BJ (cell line): ENCODE data around the gene PPP6R3. TPM values are rescaled to one million over a fixed set of nuclear protein-coding genes. Genes with fewer than 3 reads are reported as not detected.
A peak's percentile ranks its signal among the peaks of the same experiment; 100 is the strongest.
"Not testable (repeated sequence)": the region's sequence is repeated elsewhere in the genome, so short reads cannot be mapped to it uniquely, and the experiment has no call there.

ENCODE experiments used
- CTCF ChIA-PET: fragments of 350-600 bp; formaldehyde crosslinking; extraction: SDS; loops from one replicate; lab custom pipeline; 2021; ENCODE audit warnings: antibody characterized with exemption, inconsistent platforms; lab: Yijun Ruan, JAX
- POLR2A ChIA-PET: fragments of 300-600 bp; sonication (Branson Sonifier 250); formaldehyde crosslinking; extraction: SDS; loops from one replicate; lab custom pipeline; 2021; ENCODE audit warnings: antibody characterized with exemption; lab: Charles Lee
- DNase-seq: peaks from one replicate; pipeline ENCODE4 v3.0.0-alpha.2; 2011; ENCODE audit warnings: low read depth
- H3K27me3 ChIP-seq: 2 replicates; pipeline ENCODE4 v1.6.0; 2011; ENCODE audit warnings: low read length; ENCODE audit not compliant: control insufficient read depth, insufficient read depth
- H3K36me3 ChIP-seq: 2 replicates; pipeline ENCODE4 v1.5.1; 2011; ENCODE audit warnings: low read length; ENCODE audit not compliant: control insufficient read depth, insufficient read depth
- H3K4me3 ChIP-seq: 2 replicates; pipeline ENCODE4 v1.5.1; 2011; ENCODE audit warnings: low read depth, mild to moderate bottlenecking, control low read depth, low read length
- polyA plus RNA-seq: library from polyadenylated mRNA; depleted of rRNA; stranded (reverse); fragments of >200 nt; gene quantifications from 2 replicates; pipeline ENCODE4 v1.2.3, GENCODE V29; 2011
- TF ChIP-seq, protein P1 (sequence below): IDR thresholded peaks from 2 replicates; pipeline ENCODE4 v1.5.1; 2011; ENCODE audit warnings: low read depth, mild to moderate bottlenecking, control low read depth, inconsistent platforms, low read length, moderate library complexity; ENCODE audit not compliant: insufficient read depth

PPP6R3 gene
- polyA plus RNA-seq, 1 experiment: 31.6 TPM

DNA sequence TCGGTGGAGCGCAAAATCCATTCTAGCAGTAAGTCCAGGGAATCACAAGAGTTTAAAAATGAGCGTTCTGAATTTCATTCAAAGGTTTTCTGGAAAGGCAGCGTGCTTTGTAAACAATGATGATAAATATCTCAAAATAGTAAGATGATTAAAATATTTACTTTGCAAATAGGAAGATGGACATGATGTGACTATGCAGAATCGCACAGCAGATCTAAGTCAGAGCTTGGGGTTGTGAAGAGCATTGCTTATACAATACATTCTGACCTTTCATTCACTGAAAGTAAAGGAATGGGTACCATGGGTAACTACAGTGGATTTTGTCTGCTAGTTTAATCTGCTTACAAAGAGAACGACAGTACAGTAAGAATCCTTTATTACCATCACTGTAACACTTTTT lies 77.5 kb downstream of the PPP6R3 start:
- Histone ChIP-seq H3K27me3 (no peaks in the 10 kb centered on the region), H3K4me3 (no peak overlapping the region), H3K36me3 (peaks cover 8% of the 10 kb centered on the region; the same call in 1 of the 2 replicates)
- POLR2A ChIA-PET: no interaction called here
- TF ChIP-seq, protein P1, sequence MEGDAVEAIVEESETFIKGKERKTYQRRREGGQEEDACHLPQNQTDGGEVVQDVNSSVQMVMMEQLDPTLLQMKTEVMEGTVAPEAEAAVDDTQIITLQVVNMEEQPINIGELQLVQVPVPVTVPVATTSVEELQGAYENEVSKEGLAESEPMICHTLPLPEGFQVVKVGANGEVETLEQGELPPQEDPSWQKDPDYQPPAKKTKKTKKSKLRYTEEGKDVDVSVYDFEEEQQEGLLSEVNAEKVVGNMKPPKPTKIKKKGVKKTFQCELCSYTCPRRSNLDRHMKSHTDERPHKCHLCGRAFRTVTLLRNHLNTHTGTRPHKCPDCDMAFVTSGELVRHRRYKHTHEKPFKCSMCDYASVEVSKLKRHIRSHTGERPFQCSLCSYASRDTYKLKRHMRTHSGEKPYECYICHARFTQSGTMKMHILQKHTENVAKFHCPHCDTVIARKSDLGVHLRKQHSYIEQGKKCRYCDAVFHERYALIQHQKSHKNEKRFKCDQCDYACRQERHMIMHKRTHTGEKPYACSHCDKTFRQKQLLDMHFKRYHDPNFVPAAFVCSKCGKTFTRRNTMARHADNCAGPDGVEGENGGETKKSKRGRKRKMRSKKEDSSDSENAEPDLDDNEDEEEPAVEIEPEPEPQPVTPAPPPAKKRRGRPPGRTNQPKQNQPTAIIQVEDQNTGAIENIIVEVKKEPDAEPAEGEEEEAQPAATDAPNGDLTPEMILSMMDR: no peak
- no peak for DNase-seq
- CTCF ChIA-PET: no interaction called here

DNA sequence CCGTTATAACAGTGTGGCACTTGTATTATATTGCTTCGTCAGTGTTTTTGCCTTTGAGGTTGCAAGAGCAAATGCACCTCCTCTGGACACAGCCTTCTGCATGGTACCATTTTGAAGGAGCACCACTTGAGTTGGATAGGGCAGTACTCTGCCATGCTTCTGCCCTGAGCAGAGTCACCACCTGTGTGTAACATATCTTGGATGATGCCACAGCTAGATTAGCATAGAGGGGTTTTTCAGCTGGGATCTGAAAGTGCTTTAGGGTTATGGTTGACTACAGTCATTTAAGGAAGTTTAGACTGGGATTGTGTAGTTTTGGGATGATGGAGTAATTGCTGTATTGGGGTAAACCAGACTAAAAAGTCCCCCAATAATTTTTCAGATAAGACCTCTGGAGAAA lies 78.8 kb downstream of the PPP6R3 start:
- TF ChIP-seq, protein P1: no peak
- Histone ChIP-seq H3K27me3 (no peaks in the 10 kb centered on the region), H3K36me3 (peaks cover 8% of the 10 kb centered on the region; the same call in 1 of the 2 replicates), H3K4me3 (no peak overlapping the region)
- ChIA-PET POLR2A (no interaction called here), CTCF (no interaction called here)
- no peak for DNase-seq

DNA sequence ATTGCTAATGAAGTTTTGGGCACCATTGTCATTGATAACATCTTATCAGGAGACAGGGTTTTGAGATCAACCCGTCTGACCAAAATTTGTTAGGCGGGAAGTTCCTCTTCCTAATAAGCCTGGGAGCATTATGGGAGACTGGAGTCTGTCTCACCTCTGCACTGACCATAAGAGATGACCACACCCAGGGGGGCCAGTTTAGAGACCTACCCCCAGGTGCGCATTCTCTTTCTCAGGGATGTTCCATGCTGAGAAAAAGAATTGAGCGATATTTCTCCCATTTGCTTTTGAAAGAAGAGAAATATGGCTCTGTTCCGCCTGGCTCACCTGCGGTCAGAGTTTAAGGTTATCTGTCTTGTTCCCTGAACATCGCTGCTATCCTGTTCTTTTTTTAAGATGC lies 80.0 kb downstream of the PPP6R3 start:
- H3K4me3 ChIP-seq, DNase-seq, H3K36me3 ChIP-seq, POLR2A ChIA-PET, H3K27me3 ChIP-seq, CTCF ChIA-PET: not testable (repeated sequence)

DNA sequence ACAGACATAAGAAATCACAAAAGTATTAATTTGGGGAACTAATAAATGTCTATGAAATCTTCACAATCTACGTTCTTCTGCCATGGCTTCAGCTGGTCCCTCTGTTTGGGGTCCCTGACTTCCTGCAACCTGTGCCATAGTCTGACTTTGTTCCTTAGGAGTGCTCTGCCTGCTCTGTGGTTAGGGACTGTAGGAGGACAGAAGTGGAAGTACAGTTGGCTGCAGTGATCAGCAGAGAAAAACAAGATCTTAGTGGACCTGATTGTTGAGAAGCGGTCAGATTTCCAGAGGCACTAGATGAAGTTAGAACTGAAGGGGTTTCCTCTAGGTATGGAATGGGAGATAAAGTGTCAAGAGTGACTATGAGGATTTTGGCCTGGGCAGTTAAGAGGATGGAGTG lies 80.6 kb downstream of the PPP6R3 start:
- H3K4me3 ChIP-seq: no peak overlapping the region
- ChIA-PET POLR2A (no interaction called here), CTCF (no interaction called here)
- H3K27me3 ChIP-seq: no peaks in the 10 kb centered on the region
- DNase-seq: no peak
- H3K36me3 ChIP-seq: peaks cover 6% of the 10 kb centered on the region
- TF ChIP-seq, protein P1: no peak

DNA sequence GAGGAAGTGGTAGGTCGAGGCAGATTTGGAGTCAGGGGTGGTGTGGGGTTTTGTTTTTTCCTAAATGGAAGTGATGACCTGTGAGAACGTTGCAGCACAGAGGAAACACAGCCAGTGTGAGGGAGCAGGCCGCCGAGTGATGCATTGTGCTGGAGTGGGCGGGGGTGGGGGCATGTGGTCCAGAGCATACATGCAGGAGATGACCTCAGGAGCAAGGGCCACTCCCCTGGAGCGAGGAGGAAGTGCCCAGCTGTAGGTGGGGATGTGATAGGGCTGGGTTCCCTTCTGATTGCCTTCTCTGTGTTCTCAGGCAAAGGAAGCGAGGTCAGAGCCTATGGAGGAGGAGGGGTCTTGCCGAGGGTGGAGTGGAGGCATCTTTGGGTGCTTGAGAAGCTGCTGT lies 81.4 kb downstream of the PPP6R3 start:
- TF ChIP-seq, protein P1: no peak
- POLR2A ChIA-PET: interaction anchor here (0.7 kb wide), 1 partner anchor 1410 kb away, joined by 3 read pairs; no protein-coding TSS in a partner anchor
- DNase-seq: no peak
- CTCF ChIA-PET: no interaction called here
- no peaks in the 10 kb centered on the region for H3K27me3 ChIP-seq
- H3K36me3 ChIP-seq: peaks cover 6% of the 10 kb centered on the region
- no peak overlapping the region for H3K4me3 ChIP-seq

DNA sequence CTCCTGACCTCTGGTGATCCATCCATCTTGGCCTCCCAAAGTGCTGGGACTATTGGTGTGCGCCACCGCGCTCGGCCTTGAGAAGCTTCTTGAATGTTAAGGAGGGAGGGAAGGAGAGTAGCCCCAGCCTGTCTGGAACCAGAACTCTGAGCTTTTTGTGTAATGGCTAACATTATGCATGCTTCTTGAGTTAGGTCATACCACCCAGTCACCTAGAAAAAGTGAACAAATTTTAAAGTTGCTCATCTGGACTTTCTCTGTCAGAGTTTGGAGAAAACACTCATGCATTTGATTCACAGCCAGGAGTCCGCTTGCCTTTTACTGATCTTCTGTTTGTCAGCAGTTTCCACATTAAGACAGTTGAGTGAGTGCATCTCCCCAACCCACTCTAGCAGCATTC lies 82.1 kb downstream of the PPP6R3 start:
- H3K4me3 ChIP-seq: no peak overlapping the region
- ChIA-PET CTCF (interaction anchor here (1.1 kb wide), 1 partner anchor 8 kb away, joined by 4 read pairs; no protein-coding TSS in a partner anchor), POLR2A (interaction anchor here (0.7 kb wide), 1 partner anchor 1410 kb away, joined by 3 read pairs; no protein-coding TSS in a partner anchor)
- peaks cover 6% of the 10 kb centered on the region for H3K36me3 ChIP-seq
- TF ChIP-seq, protein P1: no peak
- peak; percentile 82 for DNase-seq
- H3K27me3 ChIP-seq: no peaks in the 10 kb centered on the region
